GM18511 (cell line): ENCODE measurements around the gene SMC1B.
"Not testable (repeated sequence)": the region's sequence is repeated elsewhere in the genome, so short reads cannot be mapped to it uniquely, and the experiment has no call there.

ENCODE experiments used
- ATAC-seq: cut with Tn5 transposase; IDR thresholded peaks from one replicate; pipeline ENCODE4 v1.9.1; 2021; ENCODE audit warnings: mild to moderate bottlenecking, moderate library complexity; ENCODE audit not compliant: unreplicated experiment

The SMC1B gene, protein sequence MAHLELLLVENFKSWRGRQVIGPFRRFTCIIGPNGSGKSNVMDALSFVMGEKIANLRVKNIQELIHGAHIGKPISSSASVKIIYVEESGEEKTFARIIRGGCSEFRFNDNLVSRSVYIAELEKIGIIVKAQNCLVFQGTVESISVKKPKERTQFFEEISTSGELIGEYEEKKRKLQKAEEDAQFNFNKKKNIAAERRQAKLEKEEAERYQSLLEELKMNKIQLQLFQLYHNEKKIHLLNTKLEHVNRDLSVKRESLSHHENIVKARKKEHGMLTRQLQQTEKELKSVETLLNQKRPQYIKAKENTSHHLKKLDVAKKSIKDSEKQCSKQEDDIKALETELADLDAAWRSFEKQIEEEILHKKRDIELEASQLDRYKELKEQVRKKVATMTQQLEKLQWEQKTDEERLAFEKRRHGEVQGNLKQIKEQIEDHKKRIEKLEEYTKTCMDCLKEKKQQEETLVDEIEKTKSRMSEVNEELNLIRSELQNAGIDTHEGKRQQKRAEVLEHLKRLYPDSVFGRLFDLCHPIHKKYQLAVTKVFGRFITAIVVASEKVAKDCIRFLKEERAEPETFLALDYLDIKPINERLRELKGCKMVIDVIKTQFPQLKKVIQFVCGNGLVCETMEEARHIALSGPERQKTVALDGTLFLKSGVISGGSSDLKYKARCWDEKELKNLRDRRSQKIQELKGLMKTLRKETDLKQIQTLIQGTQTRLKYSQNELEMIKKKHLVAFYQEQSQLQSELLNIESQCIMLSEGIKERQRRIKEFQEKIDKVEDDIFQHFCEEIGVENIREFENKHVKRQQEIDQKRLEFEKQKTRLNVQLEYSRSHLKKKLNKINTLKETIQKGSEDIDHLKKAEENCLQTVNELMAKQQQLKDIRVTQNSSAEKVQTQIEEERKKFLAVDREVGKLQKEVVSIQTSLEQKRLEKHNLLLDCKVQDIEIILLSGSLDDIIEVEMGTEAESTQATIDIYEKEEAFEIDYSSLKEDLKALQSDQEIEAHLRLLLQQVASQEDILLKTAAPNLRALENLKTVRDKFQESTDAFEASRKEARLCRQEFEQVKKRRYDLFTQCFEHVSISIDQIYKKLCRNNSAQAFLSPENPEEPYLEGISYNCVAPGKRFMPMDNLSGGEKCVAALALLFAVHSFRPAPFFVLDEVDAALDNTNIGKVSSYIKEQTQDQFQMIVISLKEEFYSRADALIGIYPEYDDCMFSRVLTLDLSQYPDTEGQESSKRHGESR

DNA sequence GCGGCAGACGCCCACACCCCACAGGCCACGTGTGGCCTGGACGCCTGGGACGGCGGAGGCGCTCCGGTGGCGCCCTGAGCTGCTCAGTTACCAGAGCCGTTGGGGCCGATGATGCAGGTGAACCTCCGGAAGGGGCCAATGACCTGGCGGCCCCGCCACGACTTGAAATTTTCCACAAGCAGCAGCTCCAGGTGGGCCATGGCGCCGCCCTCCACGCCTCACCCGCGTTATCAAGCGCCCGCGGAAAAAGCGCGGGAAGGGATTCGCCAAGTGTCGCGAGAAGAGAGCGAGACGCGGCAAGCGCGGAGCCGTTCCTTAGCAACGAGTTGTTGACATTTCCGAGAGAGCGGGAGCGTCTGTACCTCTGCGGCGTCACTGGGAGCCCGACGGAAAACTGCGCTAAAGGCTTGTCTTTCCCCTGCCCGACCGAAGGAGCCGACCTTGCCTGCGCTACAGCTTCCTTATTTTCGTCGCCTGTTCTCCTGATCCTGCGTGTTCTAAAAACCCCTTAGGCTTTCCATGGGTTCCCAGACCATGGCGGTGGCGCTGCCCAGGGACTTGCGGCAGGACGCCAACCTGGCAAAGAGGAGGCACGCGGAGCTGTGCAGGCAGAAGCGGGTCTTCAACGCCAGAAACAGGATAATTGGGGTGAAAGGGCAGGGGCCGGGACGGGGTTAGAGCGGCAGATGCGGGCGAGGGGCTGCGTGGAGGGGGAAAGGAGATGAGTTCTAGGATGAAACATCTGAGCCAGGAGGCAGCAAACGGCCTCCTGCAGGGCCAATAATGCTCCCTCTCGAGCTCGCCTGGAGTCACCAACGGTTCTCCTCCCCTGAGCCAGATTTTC, at the start of gene SMC1B, which contains the start of gene RIBC2:
TSS of gene SMC1B (minus strand) at position 232 of the 844 bp plus-strand sequence. CDS start at position 200, 32 bp downstream.
TSS of gene RIBC2 (plus strand) at position 326 of the 844 bp plus-strand sequence. CDS start at position 520, 194 bp downstream.
- ATAC-seq = no peak

DNA sequence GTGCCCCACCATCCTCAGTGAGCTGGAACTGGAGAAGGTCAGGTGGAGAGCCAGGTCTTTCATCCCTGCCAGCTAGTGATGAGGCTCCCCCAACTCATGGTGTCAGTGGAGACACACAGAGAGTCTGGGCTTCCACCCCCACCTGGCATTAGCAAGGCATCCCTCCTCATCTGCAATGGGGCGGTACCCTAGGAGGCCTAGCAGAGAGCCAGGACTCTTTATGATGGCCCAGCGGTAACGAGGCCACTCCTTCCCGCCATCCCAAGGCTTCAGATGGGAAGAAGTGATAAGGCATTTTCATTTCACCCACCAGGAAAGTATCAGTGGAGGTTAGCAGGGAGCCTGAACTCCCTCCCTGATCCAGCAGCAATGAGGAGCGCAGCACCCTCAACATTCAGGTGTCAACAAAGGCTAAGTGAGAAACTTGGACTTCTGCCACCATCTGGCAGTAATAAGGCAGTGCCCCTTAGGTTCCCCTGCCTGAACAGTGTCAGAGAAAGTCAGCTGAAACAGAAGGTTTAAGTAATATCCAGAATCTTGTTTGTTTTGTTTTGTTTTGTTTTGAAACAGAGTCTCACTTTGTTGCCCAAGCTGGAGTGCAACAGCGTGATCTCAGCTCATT, 48.7 kb upstream of the SMC1B start:
- ATAC-seq = no peak

DNA sequence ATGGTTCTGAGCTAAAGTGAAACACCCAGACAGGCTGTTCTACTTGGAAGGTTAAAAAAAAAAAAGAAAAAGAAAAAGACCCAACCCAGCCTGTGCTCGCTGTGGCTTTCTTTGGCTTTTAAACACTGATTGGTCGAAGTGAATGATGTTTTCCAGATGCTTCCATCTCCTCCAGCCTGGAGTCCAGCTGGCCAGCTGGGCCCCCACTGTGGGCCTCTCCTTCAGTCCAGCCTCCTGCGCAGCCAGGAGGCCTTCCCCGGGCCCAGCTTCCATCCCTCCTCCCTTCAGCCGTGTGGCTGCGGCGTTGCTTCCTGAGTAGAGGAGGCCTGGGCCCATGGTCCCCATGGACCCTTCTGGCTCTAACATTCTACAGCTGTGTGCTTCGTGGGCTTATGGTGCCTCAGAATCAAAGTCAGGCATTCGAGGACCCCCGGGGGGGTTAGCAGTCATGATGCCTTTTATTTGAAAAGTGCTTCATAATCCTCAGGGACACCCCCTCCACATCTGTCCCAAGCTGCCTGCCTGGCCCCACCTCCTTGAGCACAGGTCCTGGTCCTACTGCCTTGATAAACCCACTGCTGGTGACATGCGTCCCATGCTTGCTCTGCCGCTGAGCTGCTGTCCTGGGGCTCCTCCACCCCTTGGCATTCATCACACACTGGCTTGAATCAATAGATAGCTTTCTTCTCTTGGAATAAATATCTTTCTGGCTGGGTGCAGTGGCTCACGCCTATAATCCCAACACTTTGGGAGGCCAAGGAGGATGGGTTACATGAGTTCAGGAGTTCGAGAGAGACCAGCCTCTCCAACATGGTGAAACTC, 47.1 kb upstream of the SMC1B start:
- no peak for ATAC-seq

DNA sequence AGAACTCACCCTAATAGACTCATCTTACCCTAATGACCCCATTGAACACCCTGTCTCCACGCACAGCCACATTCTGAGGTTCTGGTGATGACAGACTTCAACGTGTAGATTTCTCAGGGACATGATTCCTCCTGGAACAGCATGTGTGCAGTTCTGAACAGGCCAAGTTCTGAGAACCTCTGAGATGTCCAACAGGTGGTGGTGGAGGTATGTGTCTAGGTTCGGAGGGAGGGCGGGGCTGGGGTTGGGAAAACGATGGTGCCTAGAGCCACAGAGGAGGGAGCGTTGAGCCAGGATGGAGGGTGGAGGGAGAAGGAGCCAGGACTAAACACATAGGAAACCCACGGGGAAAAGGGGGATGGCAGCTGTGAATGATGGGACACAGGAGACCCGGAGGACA, 45.8 kb upstream of the SMC1B start:
- ATAC-seq = no peak

DNA sequence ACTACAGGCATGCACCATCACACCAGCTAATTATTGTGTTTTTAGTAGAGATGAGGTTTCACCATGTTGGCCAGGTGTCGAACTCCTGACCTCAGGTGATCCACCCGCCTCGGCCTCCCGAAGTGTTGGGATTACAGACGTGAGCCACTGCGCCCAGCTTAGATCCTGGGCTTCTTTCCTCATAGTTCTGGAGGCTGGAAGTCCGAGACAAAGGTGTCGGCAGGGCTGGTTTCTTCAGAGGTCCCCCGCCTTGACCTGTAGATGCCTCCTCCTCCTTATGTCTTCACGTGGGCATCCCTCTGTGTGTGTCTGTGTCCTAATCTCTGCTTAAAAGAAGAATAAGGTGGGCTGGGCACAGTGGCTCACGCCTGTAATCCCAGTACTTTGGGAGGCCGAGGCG, 45.1 kb upstream of the SMC1B start:
- no peak for ATAC-seq

DNA sequence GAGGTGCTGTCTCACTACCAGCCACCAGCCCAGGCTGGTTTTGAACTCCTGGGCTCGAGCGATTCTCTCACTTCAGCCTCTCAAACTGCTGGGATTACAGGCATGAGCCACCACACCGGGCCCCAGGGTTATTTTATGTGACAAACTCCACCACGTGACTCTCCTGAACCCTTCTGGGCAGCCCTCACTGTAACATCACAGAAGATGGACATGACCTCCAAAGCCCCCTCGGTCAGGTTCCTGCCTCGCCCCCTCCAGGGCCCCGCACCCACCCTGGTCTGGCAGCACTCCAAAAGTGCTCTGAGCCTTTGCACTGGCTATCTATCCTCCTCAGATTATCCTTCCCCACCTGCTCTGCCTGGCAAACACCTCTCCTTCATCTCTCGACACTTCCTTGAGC, 43.4 kb upstream of the SMC1B start:
- no peak for ATAC-seq

DNA sequence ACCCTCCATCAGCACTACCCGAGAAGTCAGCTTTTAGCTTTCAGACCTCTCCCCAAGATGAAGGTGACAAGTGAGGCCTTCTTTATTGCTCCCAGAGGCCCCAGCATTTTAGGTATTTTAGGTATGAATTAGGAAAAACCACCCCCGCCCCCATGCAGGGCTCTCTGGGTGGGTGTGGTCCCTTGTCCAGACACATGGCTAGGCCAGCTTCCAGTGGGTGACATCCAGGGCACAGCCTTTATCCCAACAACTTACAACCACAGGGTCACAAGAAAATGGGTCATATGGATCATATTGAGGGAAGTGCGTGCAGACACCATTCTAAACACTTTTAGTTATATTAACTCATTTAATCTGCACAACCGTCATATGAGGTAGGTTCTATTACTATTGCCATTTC, 42.2 kb upstream of the SMC1B start:
- no peak for ATAC-seq

DNA sequence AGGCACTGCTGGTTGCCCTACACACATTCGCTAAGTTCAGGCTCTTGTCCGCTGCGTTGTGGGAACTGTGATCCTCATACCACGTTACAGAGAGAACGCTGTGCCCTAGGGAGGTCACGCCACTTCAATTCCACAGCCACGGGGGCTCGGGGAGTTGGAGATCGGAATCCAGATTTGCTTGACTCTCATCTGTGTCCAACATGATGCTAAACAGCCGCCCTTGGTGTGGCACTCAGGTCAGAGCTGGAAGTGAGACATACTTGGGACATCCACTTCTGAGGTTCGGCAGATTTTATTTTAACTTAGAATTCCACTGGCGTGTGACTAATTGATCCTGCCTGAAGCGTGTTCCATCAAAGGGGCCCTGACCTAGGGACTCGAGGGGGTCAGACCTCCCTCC, 41.8 kb upstream of the SMC1B start:
- no peak for ATAC-seq

DNA sequence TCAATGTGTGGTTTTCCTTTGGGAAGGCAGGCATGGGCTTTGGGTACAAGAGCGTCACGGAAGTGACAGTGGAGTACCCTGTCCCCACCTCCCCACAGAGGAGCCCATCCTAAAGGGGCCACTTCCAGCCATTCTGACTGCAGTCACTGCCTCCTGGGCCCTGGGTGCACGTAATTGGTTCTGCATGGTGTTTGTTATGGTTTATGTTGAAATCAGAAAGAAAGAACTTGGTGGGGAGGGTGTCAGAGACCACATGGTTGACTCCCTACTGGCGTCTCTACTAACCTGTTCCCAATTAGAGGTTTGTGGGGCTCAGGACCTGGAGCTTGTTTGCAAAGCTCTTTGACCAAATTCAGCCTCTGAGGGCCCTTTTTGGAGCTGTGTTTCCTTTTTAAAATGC, 40.9 kb upstream of the SMC1B start:
- ATAC-seq = no peak

DNA sequence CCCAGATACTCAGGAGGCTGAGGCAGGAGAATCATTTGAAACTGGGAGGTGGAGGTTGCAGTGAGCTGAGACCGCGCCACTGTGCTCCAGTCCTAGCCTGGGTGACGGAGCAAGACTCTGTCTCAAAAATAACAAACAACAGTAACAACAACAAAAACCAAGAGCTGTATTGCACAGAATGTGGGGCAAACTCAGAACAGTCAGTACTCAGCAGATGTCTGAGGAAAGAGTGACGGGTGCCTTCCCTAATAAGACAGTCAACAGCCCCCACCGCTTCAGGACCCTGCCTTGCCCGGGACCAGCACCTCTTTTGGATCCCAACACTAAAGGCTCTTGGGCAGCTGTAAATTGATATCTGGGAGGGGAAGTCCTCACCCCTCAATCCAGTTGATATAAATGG, 40.4 kb upstream of the SMC1B start:
- no peak for ATAC-seq

DNA sequence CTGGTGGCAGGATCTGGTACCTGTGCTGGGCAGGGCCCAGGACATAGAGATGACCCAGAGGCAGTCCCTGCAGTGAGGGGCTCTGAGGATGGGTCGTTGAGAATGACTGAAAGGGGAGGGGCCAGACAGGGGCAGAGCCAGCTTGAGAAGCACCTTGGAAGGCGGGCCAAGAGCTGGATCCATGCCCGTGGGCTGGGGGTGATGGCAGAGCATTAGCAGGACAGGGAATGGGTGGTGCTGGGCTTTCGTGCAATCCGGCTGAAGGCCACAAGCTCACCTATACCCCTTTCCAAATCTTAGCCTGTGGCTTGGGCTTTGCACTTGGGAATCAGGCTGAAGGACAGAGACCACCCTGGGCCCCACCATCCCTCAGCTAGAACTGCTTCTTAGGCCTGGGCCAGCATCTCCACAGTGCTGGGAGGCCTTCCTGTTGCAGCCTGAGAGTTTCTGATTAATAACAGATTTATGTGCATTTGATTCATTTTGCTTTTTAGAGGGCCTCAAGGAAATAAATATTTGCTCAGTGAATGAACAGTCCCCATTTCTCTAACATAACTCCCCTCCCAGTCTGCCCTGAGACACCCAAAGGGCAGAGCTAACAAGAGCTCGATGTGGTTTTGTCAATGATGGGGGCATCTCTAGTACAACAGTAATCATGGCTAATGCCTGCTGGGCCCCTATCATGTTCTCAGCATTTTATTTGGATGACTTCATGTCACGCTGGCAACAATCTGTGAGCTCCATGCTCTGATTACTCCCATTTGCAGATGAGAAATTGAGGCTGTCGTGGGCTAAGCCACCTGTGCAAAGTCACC, 39.4 kb upstream of the SMC1B start:
- no peak for ATAC-seq

DNA sequence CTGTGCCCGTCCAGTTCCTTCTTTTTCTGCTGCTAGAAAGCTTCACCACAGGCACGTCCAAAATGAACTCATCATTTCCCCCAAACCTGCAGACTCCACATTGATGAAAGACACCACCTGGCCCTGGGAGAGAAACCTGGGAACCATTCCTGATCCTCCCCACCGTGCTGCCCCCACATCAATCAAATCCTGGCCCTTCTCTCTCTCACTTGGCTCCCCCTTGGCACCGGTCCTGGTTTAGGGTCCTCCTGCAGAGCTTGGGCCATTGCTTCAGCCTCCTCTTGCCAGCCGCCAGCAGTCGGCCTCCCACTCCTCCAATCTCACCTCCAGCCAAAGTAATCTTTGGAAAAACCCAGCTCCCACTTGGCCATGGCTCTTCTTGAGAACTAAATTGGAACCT, 38.6 kb upstream of the SMC1B start:
- no peak for ATAC-seq

DNA sequence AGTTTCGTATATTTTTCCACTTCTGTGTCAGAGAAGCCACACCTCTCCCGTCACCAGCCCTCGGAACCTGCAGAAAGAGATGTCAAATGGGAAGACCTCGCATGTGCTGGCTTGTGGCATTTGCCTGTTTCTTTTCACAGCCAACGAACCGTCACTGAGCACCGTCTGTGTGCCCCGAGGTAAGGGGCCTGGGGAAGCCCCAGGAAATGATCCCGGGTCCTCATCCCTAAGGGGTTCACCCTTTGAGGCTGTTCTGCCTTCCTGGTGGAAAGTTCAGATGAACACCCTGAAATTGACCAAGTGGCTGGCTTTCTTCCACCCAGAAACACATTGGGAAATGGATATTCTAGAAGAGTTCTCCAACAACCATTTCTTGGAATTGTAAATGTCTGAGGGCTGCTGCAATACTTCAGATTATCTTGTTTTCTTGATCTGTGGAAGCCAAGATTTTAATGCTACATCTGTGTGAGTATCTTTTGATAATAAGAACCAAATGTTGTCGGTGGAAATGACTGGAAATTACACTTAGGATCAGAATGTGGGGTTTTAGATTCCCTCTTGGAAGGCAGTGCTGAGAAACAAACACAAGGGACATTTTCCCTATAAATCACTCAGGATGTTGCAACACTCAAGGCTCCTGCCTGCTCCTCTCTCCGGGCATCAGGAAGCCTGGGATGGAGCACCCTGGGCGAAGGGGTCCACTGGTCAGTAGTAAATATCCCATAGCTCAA, 37.7 kb upstream of the SMC1B start:
- no peak for ATAC-seq

DNA sequence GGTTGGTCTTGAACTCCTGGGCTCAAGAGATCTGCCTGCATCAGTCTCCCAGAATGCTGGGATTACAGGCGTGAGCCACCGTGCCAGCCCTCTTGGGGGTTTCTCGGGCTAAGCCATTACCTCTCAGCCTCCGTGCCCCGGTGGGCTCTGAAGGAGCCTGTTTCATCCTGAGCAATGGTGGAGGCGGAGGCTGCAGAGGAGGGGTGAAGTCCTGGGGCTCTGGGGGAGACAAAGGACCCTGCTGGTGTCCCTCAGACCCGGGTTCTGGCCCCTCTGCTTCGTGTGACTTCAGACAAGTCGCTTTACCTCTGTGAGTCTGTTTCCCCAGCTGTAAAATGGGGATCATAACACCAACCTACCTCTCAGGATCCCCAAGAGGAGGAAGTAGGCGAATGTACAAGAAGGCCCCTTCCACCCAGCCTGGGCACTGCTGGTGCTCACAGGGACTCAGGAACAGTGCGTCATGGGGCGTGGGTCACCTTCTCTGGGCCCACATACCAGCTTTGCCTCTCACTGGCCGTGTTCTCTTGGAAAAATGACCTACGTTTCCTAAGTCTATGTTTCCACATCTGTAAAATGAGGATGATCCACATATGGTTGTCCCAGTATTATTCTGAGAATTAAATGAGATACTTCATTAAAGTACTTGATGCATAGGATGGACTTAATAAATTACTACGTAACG, 36.8 kb upstream of the SMC1B start:
- ATAC-seq = no peak

DNA sequence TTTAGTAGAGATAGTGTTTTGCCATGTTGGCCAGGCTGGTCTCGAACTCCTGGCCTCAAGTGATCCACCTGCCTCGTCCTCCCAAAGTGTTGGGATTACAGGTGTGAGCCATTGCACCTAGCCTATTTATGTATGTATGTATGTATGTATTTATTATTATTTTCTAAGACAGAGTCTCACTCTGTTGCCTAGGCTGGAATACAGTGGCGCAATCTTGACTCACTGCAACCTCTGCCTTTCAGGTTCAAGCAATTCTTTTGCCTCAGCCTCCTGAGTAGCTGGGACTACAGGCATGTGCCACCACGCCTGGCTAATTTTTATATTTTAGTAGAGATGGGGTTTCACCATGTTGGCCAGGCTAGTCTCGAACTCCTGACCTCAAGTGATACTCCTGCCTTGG, 36.0 kb upstream of the SMC1B start:
- not testable (repeated sequence) for ATAC-seq

DNA sequence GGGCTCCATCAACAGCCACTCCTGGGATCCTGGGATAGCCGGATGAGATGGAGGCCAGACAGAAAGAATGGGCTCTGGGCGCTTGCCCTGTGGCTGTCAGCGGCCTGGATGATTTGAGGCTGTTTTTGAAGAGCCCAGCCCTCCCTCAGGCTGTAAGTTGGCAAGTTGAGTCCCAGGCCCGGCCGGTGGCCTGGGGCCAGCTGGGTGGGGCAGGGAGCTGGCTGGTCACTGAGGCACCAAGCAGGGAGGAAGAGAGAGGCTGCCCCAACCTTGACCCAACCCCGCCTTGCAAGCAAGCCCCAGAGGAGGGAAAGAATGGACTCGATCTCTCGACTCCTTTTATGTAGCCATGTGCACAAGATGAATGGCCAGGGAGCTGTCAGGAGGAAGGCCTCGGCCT, 35.0 kb upstream of the SMC1B start:
- no peak for ATAC-seq

DNA sequence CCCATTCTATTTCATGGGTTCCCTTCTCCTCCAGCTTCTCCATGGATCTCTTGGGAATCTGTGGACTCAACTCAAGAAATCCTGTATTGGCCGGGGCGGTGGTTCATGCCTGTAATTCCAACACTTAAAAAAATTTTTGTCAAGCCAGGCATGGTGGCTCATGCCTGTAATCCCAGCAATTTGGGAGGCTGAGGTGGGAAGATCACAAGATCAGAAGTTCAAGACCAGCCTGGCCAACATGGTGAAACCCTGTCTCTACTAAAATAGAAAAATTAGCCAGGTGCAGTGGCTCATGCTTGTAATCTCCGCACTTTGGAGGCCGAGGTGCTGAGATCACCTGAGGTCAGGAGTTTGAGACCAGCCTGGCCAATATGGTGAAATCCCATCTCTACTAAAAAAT, 34.2 kb upstream of the SMC1B start:
- not testable (repeated sequence) for ATAC-seq
